Uterus (tissue), 4 donors: ENCODE measurements around the gene LCNL1. TPM values are rescaled to one million over a fixed set of nuclear protein-coding genes. Genes with fewer than 3 reads are reported as not detected.

Experiments used
- DNase-seq, 2 donors: peaks; one replicate each; pipeline ENCODE4 v3.0.0-alpha.2; 2019 to 2020
- H3K27ac ChIP-seq, 2 donors: fragments of 200-600 bp; sonication (generic); 1 replicate in 1 of 2; 2 replicates in 1 of 2; pipeline ENCODE4 v1.5.1; 2016 to 2018
- H3K27me3 ChIP-seq, 2 donors: fragments of 200-600 bp; sonication (generic); one replicate each; pipeline ENCODE4 v1.5.1; 2018 to 2019; ENCODE audit warnings: control low read depth in 1 of 2
- H3K36me3 ChIP-seq, 2 donors: fragments of 200-600 bp; sonication (generic); one replicate each; pipeline ENCODE4 v1.5.1; 2019; ENCODE audit warnings: control low read depth in 1 of 2
- H3K4me1 ChIP-seq, 2 donors: fragments of 200-600 bp; sonication (generic); one replicate each; pipeline ENCODE4 v1.5.1; 2018 to 2019; ENCODE audit warnings: control low read depth in 1 of 2
- H3K4me3 ChIP-seq, 2 donors: fragments of 200-600 bp; sonication (generic); 1 replicate in 1 of 2; 2 replicates in 1 of 2; pipeline ENCODE4 v1.5.1; 2018 to 2019; ENCODE audit warnings: mild to moderate bottlenecking in 1 of 2
- H3K9me3 ChIP-seq, 2 donors: fragments of 200-600 bp; sonication (generic); one replicate each; pipeline ENCODE4 v1.5.1; 2019; ENCODE audit warnings: control low read depth in 1 of 2
- POLR2A ChIP-seq, 2 donors: fragments of 450-650 bp; IDR thresholded peaks; one replicate each; pipeline ENCODE4 v1.6.1; 2016; ENCODE audit warnings: antibody characterized with exemption in 2 of 2, mild to moderate bottlenecking in 1 of 2, moderate library complexity in 1 of 2
- intact Hi-C: fragments of 100-400 bp; cut with DNase I; formaldehyde crosslinking; loops from one replicate; pipeline ENCODE4 v1.15.1; 2023; ENCODE audit warnings: low total_unique reads
- total RNA-seq, 4 donors: library from RNA; depleted of rRNA in 3 of 4; stranded (reverse); fragments of >200 nt in 3 of 4; gene quantifications; one replicate each; pipeline versions ENCODE4 v1.1.0 to v1.2.4, GENCODE V29; 2014 to 2023
- TF ChIP-seq, protein P1 (sequence below), 4 experiments: fragments of 200-600 bp in 2 of 4; fragments of 450-650 bp in 2 of 4; sonication (generic) in 2 of 4; IDR thresholded peaks; one replicate each; pipeline ENCODE4 v1.5.1; 2016 to 2019; ENCODE audit warnings: antibody characterized with exemption in 4 of 4, mild to moderate bottlenecking in 2 of 4, moderate library complexity in 1 of 4
- donor health status: DM: yes; HTN: yes; CAD: no.

LCNL1 gene
- total RNA-seq, 4 donors from 2014 or later: under 0.01 to 6.9 (median 0.54) TPM

DNA sequence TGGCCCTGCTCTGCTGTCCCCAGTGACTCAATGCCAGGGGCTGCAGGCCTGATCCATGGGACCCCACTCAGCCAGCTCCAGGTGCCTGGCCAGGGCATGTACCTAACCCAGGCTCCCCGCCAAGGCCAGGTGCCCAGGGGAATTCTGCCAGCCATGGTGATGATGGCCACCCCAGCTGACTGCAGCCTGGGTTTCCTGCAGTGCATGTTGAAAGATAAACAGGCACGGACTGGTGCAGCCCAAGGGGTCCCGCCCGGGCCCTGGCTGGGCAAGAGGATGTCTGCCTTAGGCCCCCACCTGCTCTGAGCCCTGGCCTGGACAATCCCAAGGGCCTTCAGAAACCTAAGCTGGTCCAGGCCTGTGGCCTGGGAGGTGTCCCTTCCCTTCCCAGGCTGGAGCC lies 44.0 kb downstream of the LCNL1 start:
- H3K27ac ChIP-seq: no peak overlapping the region
- H3K4me1 ChIP-seq: peaks cover 0 to 18% of the 10 kb centered on the region in 2 donors
- TF ChIP-seq, protein P1, sequence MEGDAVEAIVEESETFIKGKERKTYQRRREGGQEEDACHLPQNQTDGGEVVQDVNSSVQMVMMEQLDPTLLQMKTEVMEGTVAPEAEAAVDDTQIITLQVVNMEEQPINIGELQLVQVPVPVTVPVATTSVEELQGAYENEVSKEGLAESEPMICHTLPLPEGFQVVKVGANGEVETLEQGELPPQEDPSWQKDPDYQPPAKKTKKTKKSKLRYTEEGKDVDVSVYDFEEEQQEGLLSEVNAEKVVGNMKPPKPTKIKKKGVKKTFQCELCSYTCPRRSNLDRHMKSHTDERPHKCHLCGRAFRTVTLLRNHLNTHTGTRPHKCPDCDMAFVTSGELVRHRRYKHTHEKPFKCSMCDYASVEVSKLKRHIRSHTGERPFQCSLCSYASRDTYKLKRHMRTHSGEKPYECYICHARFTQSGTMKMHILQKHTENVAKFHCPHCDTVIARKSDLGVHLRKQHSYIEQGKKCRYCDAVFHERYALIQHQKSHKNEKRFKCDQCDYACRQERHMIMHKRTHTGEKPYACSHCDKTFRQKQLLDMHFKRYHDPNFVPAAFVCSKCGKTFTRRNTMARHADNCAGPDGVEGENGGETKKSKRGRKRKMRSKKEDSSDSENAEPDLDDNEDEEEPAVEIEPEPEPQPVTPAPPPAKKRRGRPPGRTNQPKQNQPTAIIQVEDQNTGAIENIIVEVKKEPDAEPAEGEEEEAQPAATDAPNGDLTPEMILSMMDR (IDR thresholded peaks at IDR 0.05): no peak
- no peak for TF ChIP-seq POLR2A (IDR thresholded peaks at IDR 0.05)
- no peak overlapping the region for H3K4me3 ChIP-seq
- intact Hi-C loops: no loop called here
- no peaks in the 10 kb centered on the region for H3K27me3 ChIP-seq
- DNase-seq: no peak
- H3K9me3 ChIP-seq: no peaks in the 10 kb centered on the region
- no peaks in the 10 kb centered on the region for H3K36me3 ChIP-seq

DNA sequence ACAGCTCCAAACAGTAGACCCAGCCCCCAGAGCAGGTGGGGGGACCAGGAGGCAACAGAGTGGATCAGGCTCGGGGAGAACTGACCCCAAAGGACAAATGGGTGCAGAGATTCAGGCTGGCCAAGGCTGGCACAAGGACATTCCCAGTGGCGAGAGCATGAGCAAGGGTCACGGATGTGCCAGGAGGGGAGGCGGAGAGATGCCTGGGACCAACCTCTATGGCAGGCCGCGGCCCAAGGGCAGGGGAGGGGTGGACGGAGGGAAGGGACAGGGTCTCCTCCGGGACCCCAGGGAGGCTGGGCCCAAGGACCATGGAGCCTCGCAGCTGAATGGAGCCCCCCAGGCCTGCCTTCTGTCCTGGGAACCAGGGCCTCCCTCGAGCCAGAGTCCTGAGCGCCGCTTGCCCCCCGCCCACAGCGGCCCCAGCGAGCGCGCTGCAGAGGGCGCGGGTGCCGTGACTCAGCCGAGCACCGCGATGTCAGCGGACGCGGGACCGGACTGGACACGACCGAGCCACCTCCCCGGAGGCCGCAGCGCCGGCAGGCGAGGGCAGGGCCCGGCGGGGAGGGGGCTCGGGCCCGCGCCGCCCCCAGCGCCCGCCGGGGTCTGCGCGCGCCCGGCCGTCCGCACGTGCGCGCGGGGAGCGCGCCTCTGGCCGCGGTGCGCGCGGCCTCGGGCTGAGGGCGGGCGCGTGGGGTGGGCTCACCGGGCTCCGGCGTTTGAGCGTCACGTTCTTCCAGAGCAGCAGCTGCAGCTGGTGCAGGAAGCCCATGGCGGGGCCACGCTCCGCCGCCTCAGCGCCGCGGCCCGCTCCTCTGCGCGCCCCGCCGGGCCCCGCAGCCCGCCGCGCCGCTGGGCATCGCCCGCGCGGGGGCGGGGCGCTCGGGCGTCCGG lies 44.8 kb downstream of the LCNL1 start, which contains the start of gene ABCA2:
TSS of gene ABCA2 (minus strand) at position 869 of the 894 bp plus-strand sequence. CDS start at position 772, 97 bp downstream.
- Histone ChIP-seq H3K36me3 (no peaks in the 10 kb centered on the region), H3K27me3 (no peaks in the 10 kb centered on the region), H3K4me3 (peak within 1 kb of the TSS; percentile 40 to 42), H3K4me1 (peaks cover 0 to 18% of the 10 kb centered on the region in 2 donors), H3K9me3 (no peaks in the 10 kb centered on the region), H3K27ac (peak within 1 kb of the TSS; percentile 1 to 63)
- TF ChIP-seq, protein P1 (IDR thresholded peaks at IDR 0.05): no peak
- no peak for TF ChIP-seq POLR2A (IDR thresholded peaks at IDR 0.05)
- no peak for DNase-seq
- intact Hi-C loops: no loop called here

DNA sequence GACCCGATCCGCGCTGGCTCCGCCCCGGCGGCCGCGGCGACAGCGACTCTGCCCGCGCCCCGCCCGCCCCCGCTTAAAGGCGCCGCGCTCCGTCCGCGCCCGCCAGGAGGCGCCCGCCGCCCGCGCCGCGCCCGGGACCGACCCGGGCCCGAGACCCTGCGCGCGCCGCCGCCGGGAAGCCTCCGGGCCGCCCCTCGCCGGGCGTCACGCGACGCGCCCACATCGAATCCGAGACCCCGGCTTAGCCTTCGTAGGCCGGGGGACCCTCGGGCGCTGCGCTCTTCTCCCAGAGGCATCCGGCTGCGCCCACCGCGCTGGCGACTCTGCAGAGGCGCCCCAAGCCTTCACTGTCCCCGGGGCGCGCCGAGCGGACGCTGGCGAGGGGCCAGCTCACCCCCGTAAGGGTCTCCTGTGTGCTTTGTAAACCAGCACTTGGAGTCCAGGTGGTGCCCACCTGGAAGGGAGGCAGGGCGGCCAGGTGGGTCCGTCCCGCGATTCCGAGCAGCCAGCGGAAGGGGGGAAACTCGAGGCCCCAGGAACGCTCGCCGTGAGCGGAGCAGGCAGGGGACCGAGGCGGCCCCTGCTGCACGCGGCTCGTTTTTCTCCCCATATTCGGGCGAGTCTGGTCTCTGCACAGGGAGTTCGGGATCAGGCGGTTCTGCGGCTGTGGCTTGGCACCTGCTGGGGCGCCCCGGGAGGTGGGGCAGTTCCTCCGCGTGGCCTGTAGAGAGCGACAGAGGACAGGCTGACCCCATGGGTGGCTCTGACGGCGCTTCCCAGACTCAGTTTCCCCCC lies 45.7 kb downstream of the LCNL1 start:
- Histone ChIP-seq H3K4me1 (peaks cover 0 to 18% of the 10 kb centered on the region in 2 donors), H3K27me3 (no peaks in the 10 kb centered on the region), H3K9me3 (no peaks in the 10 kb centered on the region), H3K36me3 (no peaks in the 10 kb centered on the region), H3K4me3 (peak overlapping the region; percentile 38 to 42), H3K27ac (peak overlapping the region in 1 of 2 donors; percentile 63)
- no peak for TF ChIP-seq POLR2A (IDR thresholded peaks at IDR 0.05)
- TF ChIP-seq, protein P1 (IDR thresholded peaks at IDR 0.05): peak in 2 of 4 experiments; percentile 68 to 72
- intact Hi-C loops: no loop called here
- DNase-seq: peak in 1 of 2 donors; percentile 49

DNA sequence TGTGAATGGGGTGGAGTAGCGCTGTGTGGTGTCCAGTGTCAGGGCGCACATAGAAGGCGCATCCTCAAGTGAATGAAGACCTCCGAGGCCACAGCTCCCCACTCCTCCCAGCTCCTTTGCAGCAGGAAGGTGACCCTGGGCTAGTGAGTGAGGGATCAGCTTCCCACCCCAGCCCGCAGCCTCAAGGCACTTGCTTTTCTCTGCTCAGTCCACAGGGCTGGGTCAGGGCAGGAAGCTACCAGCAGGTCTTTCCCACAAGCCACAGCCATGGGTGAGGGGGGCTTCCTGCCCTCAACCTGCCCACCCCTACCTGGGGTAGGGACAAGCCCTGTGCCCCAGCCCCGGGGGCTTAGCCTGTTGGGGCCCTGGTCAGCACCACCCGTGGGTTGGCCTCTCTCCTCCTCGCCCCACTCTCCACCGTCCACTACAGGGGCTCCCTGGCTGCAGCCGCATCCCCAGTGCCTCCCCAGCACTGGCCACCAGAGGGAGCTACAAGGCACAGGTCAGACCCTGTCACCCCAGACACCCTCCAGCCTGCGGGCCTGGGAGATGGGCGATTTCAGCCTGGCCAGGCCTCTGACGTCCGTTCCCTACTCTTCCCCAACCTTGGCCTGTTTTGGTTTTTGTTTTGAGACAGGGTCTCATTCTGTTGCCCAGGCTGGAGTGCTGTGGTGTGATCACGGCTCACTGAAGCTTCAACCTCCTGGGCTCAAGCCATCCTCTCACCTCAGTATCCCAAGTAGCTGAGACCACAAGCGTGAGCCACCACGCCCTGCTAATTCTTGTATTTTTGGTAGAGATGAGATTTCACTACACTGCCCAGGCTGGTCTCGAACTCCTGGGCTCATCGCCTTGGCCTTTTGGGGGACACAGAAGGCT lies 46.5 kb downstream of the LCNL1 start:
- peak; percentile 65 to 72 for DNase-seq
- Histone ChIP-seq H3K27ac (no peak overlapping the region), H3K9me3 (no peaks in the 10 kb centered on the region), H3K4me1 (peaks cover 0 to 18% of the 10 kb centered on the region in 2 donors), H3K4me3 (peak overlapping the region in 1 of 2 donors; percentile 38), H3K27me3 (no peaks in the 10 kb centered on the region), H3K36me3 (no peaks in the 10 kb centered on the region)
- no peak for TF ChIP-seq POLR2A (IDR thresholded peaks at IDR 0.05)
- TF ChIP-seq, protein P1 (IDR thresholded peaks at IDR 0.05): peak; percentile 70 to 80 (median 74)
- intact Hi-C loops: no loop called here
